ENCODE data around the gene CYP39A1.

DNA sequence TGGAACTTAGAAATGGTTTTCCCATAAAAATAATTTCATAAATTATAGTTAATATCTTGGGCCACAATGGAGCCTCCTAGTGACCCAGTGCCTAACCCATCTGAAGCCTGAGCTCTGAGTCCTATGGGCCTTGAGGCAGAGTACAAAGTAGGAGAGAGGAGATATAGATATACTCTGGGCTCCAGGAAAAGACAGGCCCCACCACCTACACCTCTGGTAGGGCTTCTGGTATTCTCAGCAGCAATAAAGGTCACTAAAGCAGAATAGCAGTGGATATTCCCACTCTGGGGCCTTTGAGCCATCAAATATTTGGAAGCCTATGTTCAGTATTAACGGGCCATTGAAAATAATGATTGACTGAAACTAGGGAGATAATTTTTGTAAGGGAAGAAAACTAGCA, 24.1 kb downstream of the CYP39A1 start:
- TF ChIP-seq, protein P1, sequence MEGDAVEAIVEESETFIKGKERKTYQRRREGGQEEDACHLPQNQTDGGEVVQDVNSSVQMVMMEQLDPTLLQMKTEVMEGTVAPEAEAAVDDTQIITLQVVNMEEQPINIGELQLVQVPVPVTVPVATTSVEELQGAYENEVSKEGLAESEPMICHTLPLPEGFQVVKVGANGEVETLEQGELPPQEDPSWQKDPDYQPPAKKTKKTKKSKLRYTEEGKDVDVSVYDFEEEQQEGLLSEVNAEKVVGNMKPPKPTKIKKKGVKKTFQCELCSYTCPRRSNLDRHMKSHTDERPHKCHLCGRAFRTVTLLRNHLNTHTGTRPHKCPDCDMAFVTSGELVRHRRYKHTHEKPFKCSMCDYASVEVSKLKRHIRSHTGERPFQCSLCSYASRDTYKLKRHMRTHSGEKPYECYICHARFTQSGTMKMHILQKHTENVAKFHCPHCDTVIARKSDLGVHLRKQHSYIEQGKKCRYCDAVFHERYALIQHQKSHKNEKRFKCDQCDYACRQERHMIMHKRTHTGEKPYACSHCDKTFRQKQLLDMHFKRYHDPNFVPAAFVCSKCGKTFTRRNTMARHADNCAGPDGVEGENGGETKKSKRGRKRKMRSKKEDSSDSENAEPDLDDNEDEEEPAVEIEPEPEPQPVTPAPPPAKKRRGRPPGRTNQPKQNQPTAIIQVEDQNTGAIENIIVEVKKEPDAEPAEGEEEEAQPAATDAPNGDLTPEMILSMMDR (IDR thresholded peaks at IDR 0.05) = no peak
- no peak for TF ChIP-seq POLR2AphosphoS5 (IDR thresholded peaks at IDR 0.05)
- no peak for TF ChIP-seq POLR2A (IDR thresholded peaks at IDR 0.05)

Data from prostate gland (tissue), 2 donors.